ENCODE measurements around the gene PRTN3.

The PRTN3 gene, protein sequence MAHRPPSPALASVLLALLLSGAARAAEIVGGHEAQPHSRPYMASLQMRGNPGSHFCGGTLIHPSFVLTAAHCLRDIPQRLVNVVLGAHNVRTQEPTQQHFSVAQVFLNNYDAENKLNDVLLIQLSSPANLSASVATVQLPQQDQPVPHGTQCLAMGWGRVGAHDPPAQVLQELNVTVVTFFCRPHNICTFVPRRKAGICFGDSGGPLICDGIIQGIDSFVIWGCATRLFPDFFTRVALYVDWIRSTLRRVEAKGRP

DNA sequence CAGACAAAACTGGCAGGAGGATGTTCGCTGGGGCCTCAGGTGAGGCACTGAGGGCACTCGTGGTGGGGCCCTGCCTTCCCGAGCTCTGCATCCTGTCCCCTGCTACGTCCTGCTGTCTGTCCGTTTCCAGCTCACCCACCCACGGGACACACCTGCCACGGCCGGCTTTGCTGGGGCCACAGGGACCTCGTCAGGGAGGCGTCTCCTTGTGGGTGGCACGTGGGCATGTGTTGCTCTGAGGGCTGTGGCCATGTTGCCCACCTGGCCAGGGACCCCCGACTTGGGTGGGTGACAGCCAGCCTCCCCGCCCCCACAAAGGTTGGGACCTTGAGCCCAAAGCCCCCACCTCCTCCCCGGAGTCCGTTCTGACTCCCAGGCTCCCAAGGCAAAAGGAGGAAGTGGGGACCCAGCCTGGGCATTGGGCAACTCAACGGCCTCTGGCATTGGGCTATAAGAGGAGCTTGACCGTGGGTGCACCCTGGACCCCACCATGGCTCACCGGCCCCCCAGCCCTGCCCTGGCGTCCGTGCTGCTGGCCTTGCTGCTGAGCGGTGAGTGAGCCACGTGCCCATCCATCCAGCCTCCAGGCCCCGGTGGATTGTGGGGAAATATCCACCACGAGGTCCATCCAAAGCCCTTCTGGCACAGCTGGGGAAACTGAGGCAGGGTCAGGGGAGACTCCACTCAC, at the start of gene PRTN3:
Gene PRTN3 (plus strand): TSS at position 481 of the 688 bp plus-strand sequence. CDS start 10 bp downstream, at position 491.
- no peak for DNase-seq (ENCODE audit: low read depth)

GRCh38 chr19:791007-791566, 49.7 kb upstream of the PRTN3 start:
- DNase-seq (ENCODE audit: low read depth), result no peak

- DNase-seq (ENCODE audit: low read depth), result no peak
Observed at GRCh38 chr19:791567-792305, 49.1 kb upstream of the PRTN3 start.

DNA sequence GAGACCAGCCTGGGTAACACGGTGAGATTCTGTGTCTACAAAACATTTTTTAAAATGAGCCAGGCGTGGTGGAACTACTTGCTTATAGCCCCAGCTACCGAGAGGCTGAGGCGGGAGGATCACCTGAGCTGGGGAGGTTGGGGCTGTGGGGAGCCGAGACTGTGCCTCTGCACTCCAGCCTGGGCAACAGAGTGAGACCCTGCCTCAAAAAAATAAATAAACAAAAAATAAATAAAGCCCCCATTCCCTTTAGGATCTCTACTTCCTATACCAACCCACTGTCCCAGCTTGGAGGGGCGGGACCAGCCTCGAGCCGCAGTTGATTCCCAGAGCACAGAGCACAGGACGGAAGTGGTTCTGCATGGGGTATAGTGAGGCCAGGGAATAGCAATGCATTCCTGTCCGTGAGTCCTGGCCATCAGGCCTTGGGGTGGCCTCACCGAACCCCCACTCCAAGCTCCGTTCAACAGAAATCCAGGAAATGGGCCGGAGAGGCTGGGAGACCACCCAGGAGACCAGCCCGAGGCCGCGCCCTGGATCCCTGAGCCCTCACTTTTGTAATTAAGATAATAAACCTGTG, 48.4 kb upstream of the PRTN3 start:
- no peak for DNase-seq (ENCODE audit: low read depth)

- DNase-seq (ENCODE audit: low read depth), result no peak
Observed at GRCh38 chr19:793806-794205, 47.0 kb upstream of the PRTN3 start.

GRCh38 chr19:795073-795611, 45.7 kb upstream of the PRTN3 start:
- no peak for DNase-seq (ENCODE audit: low read depth)

DNA sequence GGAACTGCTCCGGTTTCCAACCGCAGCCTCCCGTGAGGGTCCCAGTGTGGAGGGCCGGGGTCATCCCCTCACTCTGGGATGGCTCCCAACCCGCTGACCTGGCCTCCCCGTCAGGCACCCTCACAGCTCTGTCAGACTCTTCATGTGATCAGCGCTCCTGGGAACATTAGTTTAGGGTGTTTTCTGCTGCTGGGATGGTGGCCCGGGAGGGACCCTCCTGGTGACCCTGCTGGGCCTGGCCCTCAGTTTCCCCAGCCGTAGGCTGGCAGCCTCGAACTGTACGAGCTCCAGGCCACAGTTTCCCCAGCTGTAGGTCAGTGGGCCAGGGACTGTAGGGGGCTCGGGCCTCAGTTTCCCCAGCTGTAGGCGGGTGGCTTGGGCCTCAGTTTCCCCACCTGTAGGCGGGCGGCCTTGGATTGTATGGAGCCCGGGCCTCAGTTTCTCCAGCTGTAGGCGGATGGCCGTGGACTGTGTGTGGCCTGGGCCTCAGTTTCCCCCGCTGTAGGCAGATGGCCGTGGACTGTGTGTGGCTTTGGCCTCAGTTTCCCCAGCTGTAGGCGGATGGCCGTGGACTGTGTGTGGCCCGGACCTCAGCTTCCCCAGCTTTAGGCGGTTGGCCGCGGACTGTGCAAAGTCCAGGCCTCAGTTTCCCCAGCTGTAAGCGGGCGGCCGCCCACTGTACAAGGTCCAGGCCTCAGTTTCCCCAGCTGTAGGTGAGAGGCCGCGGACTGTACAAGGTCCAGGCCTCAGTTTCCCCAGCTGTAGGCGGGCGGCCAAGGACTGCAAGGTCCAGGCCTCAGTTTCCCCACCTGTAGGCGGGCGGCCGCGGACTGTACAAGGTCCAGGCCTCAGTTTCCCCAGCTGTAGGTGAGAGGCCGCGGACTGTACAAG, 44.9 kb upstream of the PRTN3 start:
- DNase-seq (ENCODE audit: low read depth), result no peak

GRCh38 chr19:796692-797527, 43.9 kb upstream of the PRTN3 start, which contains the start of gene PTBP1:
Gene PTBP1, plus strand, starts transcription at chr19:797452. Its CDS starts 46 bp downstream, at chr19:797498.
- peak; percentile 98 for DNase-seq (ENCODE audit: low read depth)

DNA sequence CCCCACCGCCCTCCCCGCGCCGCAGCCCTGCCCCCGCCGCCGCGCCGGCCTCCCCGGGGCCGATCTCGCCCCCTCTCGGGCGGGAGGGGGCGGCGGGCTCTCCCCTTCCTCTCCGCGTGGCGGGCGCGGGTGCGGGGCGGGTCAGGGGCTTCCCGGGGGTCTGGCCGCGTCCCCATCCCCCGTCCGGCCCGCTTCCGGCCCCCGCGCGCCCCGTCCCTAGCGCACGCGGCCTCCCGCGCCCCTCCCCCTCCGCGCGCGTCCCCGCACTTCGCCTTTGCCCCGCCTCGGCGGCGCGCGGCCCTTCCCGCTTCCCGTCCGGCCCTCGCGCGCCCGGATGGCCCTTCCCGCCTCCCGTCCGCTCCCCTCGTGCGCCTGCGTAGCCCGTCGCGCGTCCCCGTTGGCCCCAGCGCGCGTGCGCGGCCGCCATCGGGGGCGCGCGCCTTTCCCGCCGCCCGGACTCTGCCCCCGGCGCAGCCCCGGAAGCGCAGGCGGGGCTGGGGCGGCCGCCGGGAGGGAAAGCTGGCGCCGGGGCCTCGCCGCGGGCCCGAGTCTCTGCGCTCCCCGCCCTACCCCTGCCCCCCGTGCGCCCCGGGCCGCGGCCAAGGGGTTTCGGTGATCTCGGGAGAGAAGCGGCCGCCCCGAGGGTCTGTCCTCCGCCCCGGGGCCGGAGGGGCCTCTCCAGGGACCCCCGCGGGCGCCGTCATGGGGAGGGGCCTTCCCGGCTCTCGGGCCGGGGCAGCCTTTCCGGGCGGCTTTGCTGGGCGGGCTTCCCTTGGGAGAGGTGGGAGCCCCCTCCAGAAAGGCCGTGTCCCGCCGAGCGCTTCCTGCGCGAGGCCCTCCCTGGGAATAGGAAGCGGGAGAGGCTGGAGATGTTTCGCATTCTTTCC, 43.0 kb upstream of the PRTN3 start:
- DNase-seq (ENCODE audit: low read depth), result peak; percentile 73

- no peak for DNase-seq (ENCODE audit: low read depth)
Observed at GRCh38 chr19:798415-799075, 42.3 kb upstream of the PRTN3 start.

- DNase-seq (ENCODE audit: low read depth), result no peak
Observed at GRCh38 chr19:799076-799881, 41.5 kb upstream of the PRTN3 start.

- DNase-seq (ENCODE audit: low read depth), result no peak
Observed at GRCh38 chr19:800360-801029, 40.3 kb upstream of the PRTN3 start.

- no peak for DNase-seq (ENCODE audit: low read depth)
Observed at GRCh38 chr19:801030-801860, 39.6 kb upstream of the PRTN3 start.

DNA sequence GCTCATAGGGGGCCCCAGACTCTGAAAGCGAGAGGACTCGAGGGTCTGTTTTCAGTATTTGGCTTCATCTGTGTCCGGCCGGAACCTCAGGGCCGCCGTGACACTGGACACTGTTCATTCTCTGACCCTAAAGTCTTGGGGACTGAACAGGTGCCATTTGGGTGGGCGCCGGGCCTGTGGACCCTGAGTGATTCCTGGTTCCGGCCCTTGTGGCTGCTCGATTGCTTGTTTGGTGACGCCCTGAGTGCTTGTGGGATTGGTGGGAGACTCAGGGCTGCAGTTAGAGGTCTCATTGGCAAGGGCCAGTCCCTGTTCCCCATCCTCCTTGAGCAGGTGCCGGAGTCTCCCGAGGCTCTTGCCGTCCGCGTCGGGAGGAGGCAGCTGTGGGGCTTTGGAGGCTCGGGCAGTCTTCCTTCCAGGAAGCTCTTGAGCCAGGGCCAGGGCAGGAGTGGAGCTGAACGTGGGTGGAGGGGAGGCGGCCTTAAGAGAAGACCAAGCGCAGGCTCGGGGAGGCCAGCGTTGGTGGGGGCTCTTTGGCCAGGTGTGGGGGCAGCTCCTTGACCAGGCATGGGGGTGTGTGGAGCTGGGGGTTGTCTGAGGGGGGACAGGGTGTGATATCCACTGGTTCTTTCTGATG, 38.8 kb upstream of the PRTN3 start:
- DNase-seq (ENCODE audit: low read depth), result no peak

GRCh38 chr19:802498-803098, 38.2 kb upstream of the PRTN3 start:
- DNase-seq (ENCODE audit: low read depth), result no peak
